Stimulated activated naive CD8-positive, alpha-beta T cell treated with anti-CD3 and anti-CD28 coated beads, Interleukin-15, Interleukin-2, amounts not matched to agents 100 U/mL and 50 U/mL, for 24 hours (primary cell): ENCODE measurements around the gene CDC42.
"Not testable (repeated sequence)": the region's sequence is repeated elsewhere in the genome, so short reads cannot be mapped to it uniquely, and the experiment has no call there.

Source experiments
- ATAC-seq: fragments of 150-1000 bp; cut with Tn5 transposase; one replicate; pipeline ENCODE4 v1.10.0; 2021
- DNase-seq: peaks from one replicate; pipeline ENCODE4 v3.0.0; 2021

CDC42 gene

DNA sequence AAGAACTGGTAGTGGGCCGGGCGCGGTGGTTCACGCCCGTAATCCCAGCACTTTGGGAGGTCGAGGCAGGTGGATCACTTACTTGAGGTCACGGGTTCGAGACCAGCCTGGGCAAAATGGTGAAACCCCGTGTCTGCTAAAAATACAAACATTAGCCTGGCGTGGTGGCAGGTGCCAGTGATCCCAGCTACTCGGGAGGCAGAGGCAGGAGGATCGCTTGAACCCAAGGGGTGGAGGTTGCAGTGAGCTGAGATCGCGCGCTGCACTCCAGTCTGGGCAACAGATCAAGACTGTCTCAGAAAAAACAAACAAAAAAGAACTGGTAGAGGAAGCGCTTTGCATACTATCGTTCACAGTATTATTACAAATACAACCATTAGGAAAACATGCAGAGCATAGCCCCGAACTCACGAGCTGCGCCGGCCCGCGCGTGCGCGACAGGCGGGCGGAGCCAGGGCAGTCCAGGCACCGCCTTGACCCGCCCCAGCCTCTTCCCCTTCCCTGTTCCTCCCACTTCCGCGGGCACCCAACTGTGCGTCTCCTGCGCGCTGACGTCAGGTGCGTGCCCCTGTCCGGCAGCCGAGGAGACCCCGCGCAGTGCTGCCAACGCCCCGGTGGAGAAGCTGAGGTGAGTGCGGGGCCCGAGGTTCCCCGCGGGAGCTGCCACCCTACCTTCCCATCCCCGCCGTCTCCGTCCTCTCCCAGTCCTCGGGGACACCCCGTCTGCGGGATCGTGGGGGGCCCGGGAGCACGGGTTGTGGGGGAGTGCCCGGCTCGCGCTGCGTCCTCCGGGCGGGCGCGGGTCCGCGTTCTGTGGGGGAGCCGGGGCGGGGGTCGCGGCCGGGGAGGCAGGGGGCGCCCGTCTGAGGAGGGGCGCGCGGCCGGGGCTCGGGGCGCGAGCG, at the start of gene CDC42:
Gene CDC42 (plus strand): TSS at position 595 of the 902 bp plus-strand sequence. CDS start 25,770 bp downstream, outside the sequence.
- ATAC-seq (peak; percentile 91), DNase-seq (peak; percentile 98)

DNA sequence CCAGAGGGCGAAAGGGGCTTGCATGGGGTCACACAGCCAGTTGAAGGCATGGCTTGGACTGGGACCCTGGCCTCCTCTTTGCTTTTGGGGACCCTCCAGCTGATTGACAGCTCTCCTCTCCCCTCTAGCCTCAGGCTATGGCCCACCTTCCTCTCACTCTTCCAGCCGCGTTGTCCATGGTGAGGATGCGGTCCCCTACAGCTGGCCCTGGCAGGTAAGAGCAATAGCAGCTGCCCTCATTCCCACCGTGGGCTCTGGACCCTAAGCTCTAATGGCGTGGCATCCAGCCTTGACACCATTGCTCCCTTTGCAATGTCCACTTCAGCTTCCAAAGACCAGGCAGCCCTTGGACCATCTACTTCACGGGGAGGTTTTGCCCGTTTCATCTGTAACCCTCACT, 49.6 kb upstream of the CDC42 start:
- ATAC-seq = not testable (repeated sequence)

DNA sequence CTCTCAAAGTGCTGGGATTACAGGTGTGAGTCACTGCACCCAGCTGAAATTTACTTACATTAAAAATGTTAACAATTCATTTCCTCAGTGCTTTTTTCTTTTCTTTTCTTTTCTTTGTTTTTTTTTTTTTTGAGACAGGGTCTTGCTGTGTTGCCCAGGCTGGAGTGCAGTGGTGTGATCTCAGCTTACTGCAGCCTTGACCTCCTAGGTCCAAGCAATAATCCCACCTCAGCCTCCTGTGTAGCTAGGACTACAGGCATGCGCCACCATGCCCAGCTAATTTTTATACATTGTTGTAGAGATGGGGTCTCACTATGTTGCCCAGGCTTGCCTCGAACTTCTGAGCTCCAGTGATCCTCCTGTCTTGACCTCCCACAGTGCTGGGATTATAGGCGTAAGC, 48.5 kb upstream of the CDC42 start:
- ATAC-seq = not testable (repeated sequence)

More for the DNA sequence above, 49.6 kb upstream of the CDC42 start:
- not testable (repeated sequence) for DNase-seq

GRCh38 chr1:22005261-22006149, 47.0 kb upstream of the CDC42 start:
- ATAC-seq = peak; percentile 60

More for the DNA sequence above, 48.5 kb upstream of the CDC42 start:
- DNase-seq = not testable (repeated sequence)

DNA sequence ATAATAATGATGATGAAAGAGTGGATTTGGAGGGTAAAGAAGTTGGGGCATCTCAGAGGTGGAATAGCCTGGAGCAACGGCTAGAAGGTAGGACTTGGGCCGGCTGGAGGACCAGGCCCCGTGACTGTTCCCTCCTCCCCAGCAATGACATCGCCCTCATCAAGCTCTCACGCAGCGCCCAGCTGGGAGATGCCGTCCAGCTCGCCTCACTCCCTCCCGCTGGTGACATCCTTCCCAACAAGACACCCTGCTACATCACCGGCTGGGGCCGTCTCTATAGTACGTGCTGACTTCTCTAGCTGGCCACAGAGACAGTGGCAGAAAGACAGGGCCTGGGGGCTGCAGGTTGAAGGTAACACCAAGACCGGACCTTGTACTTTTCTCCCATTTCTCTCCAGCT, 45.8 kb upstream of the CDC42 start:
- ATAC-seq, DNase-seq: not testable (repeated sequence)

More at GRCh38 chr1:22005261-22006149, 47.0 kb upstream of the CDC42 start:
- peak; percentile 62 for DNase-seq

GRCh38 chr1:22007262-22007661, 45.2 kb upstream of the CDC42 start:
- DNase-seq, ATAC-seq: not testable (repeated sequence)

GRCh38 chr1:22009566-22009965, 42.9 kb upstream of the CDC42 start:
- DNase-seq, ATAC-seq: not testable (repeated sequence)

DNA sequence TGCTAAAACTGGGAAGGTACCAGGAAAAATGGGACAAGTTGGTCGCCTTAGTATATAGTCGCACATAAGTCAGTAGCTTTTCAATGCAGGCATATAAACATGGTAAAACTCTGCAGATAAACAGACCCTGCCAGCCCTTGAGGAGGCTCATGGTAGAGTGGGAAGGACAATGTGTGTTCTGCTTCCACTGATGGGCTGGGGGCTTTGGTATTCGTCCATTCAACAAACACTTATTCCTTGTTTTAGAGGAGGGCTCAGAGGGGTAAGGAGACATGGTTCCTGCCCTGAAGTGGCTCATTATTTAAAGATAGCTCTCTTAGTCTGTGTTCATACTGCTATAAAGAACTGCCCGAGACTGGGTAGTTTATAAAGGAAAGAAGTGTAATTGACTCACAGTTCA, 39.8 kb upstream of the CDC42 start:
- not testable (repeated sequence) for ATAC-seq, DNase-seq

GRCh38 chr1:22014575-22015206, 37.8 kb upstream of the CDC42 start:
- DNase-seq, ATAC-seq: not testable (repeated sequence)

GRCh38 chr1:22018583-22019559, 33.6 kb upstream of the CDC42 start:
- DNase-seq = peak; percentile 68
- ATAC-seq = peak; percentile 98

GRCh38 chr1:22021061-22021460, 31.4 kb upstream of the CDC42 start:
- DNase-seq (no peak), ATAC-seq (no peak)

DNA sequence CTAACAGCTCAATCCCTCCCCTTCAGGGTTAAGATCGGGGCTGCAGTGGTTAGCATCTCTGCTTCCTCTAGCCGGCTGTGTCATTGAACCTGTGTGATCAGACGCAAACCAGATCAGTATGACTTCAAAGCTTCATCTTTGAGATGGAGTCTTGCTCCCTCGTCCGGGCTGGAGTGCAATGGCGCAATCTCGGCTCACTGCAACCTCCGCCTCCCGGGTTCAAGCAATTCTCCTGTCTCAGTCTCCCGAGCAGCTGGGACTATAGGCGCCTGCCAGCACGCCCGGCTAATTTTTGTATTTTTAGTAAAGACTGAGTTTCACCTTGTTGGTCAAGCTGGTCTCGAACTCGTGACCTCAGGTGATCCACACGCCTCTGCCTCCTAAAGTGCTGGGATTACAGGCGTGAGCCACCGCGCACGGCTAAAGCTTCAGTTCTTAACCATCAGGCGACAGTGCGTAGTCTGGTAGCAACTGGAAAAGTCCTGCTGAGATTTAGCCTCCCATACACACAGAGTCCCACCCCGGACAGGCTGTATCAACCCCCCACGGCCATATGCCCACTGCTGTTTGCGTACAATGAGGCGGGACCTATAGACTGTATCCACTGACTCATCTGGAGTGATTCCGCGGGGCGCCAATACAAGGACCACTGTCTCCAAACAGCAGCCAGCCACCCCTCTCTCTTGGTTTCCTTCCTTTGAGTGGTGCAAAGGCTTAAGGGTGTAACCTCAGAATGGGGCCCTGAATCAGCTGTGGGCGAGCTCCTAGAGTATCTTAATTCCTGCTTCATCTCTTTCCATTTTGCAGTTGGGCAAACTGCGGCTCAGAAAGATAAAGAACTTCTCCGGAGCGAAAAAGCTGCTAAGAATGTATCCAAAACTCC, 27.8 kb upstream of the CDC42 start:
- ATAC-seq (peak; percentile 82), DNase-seq (peak; percentile 81)

- ATAC-seq = peak; percentile 74
- DNase-seq = peak; percentile 89
Observed at GRCh38 chr1:22025368-22026155, 26.9 kb upstream of the CDC42 start.

- ATAC-seq (no peak), DNase-seq (no peak)
Observed at GRCh38 chr1:22026924-22027289, 25.6 kb upstream of the CDC42 start.

DNA sequence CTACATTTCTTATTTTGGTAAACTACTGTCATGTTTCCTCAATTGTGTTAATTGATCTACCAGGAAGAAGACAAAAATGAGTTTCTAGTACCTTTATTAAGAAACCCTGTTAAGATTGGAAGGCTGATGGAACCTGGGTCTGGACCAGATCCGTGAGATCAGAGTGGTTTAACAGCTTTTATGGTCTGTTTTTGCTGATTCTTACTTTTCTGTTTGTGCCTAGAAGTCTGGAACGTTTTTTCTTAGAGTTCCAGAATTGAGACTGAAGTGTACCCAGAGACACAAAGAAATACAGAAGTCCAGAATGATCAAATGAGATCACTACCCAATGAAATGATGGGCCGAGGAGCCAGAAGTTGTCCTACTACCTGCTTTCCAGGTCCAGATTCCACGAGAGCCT, 22.5 kb upstream of the CDC42 start:
- ATAC-seq (no peak), DNase-seq (no peak)

DNA sequence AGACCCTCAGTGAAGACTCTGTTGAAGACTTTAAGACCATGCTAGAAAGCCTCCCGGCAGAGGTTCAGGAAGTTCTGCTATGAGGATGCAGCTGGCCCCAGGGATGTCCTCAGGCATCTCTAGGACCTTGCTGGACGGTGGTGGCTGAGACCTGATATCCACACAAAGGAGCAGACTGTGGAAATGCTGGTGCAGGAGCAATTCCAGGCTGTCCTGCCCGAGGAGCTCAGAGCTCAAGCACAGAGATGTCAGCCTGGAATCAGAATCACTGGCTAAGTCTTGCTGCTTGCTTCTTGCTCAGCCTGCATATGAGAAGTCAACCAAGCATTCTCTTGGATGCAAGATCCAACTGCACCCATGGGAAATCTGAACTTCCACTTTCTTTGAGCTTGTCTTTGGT, 22.0 kb upstream of the CDC42 start:
- DNase-seq (no peak), ATAC-seq (no peak)

GRCh38 chr1:22031214-22031962, 21.1 kb upstream of the CDC42 start:
- DNase-seq (no peak), ATAC-seq (peak; percentile 51)

- not testable (repeated sequence) for ATAC-seq, DNase-seq
Observed at GRCh38 chr1:22034834-22035233, 17.7 kb upstream of the CDC42 start.
